Tibial artery (tissue), 4 donors: ENCODE results near the gene ENAH.

Experiments
- DNase-seq, 2 donors: peaks; one replicate each; pipeline ENCODE4 v3.0.0-alpha.2; 2019
- H3K27ac ChIP-seq, 2 donors: fragments of 200-600 bp; sonication (generic) in 1 of 2; 1 replicate in 1 of 2; 2 replicates in 1 of 2; pipeline ENCODE4 v1.5.1; 2018 to 2019; ENCODE audit warnings: mild to moderate bottlenecking in 1 of 2
- H3K27me3 ChIP-seq, 2 donors: fragments of 200-600 bp; sonication (generic) in 1 of 2; one replicate each; pipeline versions ENCODE4 v1.5.1 to v1.6.0; 2016 to 2019
- H3K36me3 ChIP-seq, 3 donors: fragments of 200-600 bp; sonication (generic) in 2 of 3; one replicate each; pipeline ENCODE4 v1.5.1; 2016 to 2019; ENCODE audit warnings: mild to moderate bottlenecking in 2 of 3
- H3K4me1 ChIP-seq, 4 donors: fragments of 200-600 bp; sonication (generic) in 2 of 4; 1 replicate in 3 of 4; 2 replicates in 1 of 4; pipeline ENCODE4 v1.5.1; 2016 to 2019
- H3K4me3 ChIP-seq, 2 donors: fragments of 200-600 bp; sonication (generic) in 1 of 2; 1 replicate in 1 of 2; 2 replicates in 1 of 2; pipeline ENCODE4 v1.5.1; 2018 to 2019; ENCODE audit warnings: mild to moderate bottlenecking in 2 of 2
- H3K9me3 ChIP-seq, 3 donors: fragments of 200-600 bp; sonication (generic) in 1 of 3; one replicate each; pipeline ENCODE4 v1.5.1; 2016 to 2019
- CTCF ChIP-seq, 2 experiments: fragments of 200-600 bp in 1 of 2; fragments of 450-650 bp in 1 of 2; IDR thresholded peaks; one replicate each; pipeline ENCODE4 v1.5.1; 2017 to 2019; ENCODE audit warnings: antibody characterized with exemption in 2 of 2, mild to moderate bottlenecking in 1 of 2, moderate library complexity in 1 of 2
- intact Hi-C: fragments of 100-400 bp; cut with DNase I; formaldehyde crosslinking; loops from one replicate; pipeline ENCODE4 v1.15.0; 2023; ENCODE audit warnings: low total_unique reads

ENAH gene

GRCh38 chr1:225462714-225463574 is 190.0 kb downstream of the ENAH start:
- H3K9me3 ChIP-seq: no peaks in the 10 kb centered on the region
- H3K36me3 ChIP-seq: no peaks in the 10 kb centered on the region
- TF ChIP-seq CTCF (IDR thresholded peaks at IDR 0.05): no peak
- DNase-seq: peak in 1 of 2 donors; percentile 58
- intact Hi-C loops: no loop called here
- H3K27me3 ChIP-seq: no peaks in the 10 kb centered on the region
- H3K4me1 ChIP-seq: peaks cover 0 to 38% (median 15%) of the 10 kb centered on the region in 4 donors
- peak overlapping the region in 1 of 2 donors; percentile 42 for H3K27ac ChIP-seq
- H3K4me3 ChIP-seq: no peak overlapping the region

GRCh38 chr1:225462429-225462713 is 190.6 kb downstream of the ENAH start:
- H3K4me3 ChIP-seq: no peak overlapping the region
- intact Hi-C loops: no loop called here
- H3K27ac ChIP-seq: peak overlapping the region in 1 of 2 donors; percentile 42
- H3K9me3 ChIP-seq: no peaks in the 10 kb centered on the region
- TF ChIP-seq CTCF (IDR thresholded peaks at IDR 0.05): no peak
- no peaks in the 10 kb centered on the region for H3K36me3 ChIP-seq
- no peak for DNase-seq
- no peaks in the 10 kb centered on the region for H3K27me3 ChIP-seq
- peaks cover 0 to 38% (median 15%) of the 10 kb centered on the region in 4 donors for H3K4me1 ChIP-seq

GRCh38 chr1:225461533-225462428 is 191.1 kb downstream of the ENAH start:
- Histone ChIP-seq H3K27ac (peak overlapping the region in 1 of 2 donors; percentile 42), H3K27me3 (no peaks in the 10 kb centered on the region), H3K9me3 (no peaks in the 10 kb centered on the region), H3K4me1 (peaks cover 0 to 38% (median 15%) of the 10 kb centered on the region in 4 donors), H3K36me3 (no peaks in the 10 kb centered on the region), H3K4me3 (no peak overlapping the region)
- intact Hi-C loops: no loop called here
- TF ChIP-seq CTCF (IDR thresholded peaks at IDR 0.05): no peak
- peak in 1 of 2 donors; percentile 62 for DNase-seq

- Histone ChIP-seq H3K4me1 (peaks cover 0 to 38% (median 15%) of the 10 kb centered on the region in 4 donors), H3K27ac (peak overlapping the region in 1 of 2 donors; percentile 42), H3K9me3 (no peaks in the 10 kb centered on the region), H3K4me3 (no peak overlapping the region), H3K27me3 (no peaks in the 10 kb centered on the region), H3K36me3 (no peaks in the 10 kb centered on the region)
- intact Hi-C loops: no loop called here
- DNase-seq: peak in 1 of 2 donors; percentile 48
- TF ChIP-seq CTCF (IDR thresholded peaks at IDR 0.05): no peak
These were observed 192.0 kb downstream of the ENAH start for GRCh38 chr1:225460737-225461532.

GRCh38 chr1:225460021-225460736 is 192.7 kb downstream of the ENAH start:
- DNase-seq: peak in 1 of 2 donors; percentile 63
- no peaks in the 10 kb centered on the region for H3K27me3 ChIP-seq
- no peak for TF ChIP-seq CTCF (IDR thresholded peaks at IDR 0.05)
- peaks cover 0 to 38% (median 14%) of the 10 kb centered on the region in 4 donors for H3K4me1 ChIP-seq
- no peak overlapping the region for H3K4me3 ChIP-seq
- intact Hi-C loops: no loop called here
- H3K9me3 ChIP-seq: no peaks in the 10 kb centered on the region
- no peaks in the 10 kb centered on the region for H3K36me3 ChIP-seq
- H3K27ac ChIP-seq: peak overlapping the region; percentile 31 to 42
